ENCODE data around the gene UMODL1. TPM values are rescaled to one million over a fixed set of nuclear protein-coding genes. Genes with fewer than 3 reads are reported as not detected.
A peak's percentile ranks its signal among the peaks of the same experiment; 100 is the strongest.

UMODL1 gene
- total and polyA plus RNA-seq, 3 experiments from 2014 or later: 0.07 TPM; not detected in 2

DNA sequence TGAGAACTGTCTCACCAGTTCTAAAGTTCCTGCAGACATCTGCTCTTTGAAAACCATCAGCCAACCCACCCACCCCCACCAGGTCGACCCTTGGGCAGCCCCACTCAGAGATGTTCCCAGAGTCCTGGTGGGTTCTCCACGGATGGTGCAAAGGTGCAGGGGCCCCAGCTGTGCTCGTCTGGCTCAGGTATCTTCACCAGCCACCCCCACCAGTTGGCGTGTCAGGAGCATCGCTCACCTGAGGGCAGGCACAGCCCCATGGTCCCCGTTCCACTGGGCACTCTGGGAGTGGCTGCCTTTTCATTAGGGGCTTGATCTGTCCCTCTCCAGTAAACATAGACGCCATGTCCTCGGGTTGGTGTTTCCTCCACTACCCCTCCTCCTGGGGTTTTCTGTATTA is 70.5 kb downstream of the UMODL1 start:
- no peak for DNase-seq
- no peaks in the 10 kb centered on the region for H3K9me3 ChIP-seq (ENCODE audit: low read length)
- Mint-ChIP-seq H3K27me3 (peaks cover 11 to 12% of the 10 kb centered on the region in 2 donors), H3K9me3 (no peaks in the 10 kb centered on the region), H3K36me3 (no peaks in the 10 kb centered on the region), H3K4me1 (peaks cover 9 to 11% (median 10%) of the 10 kb centered on the region in 3 donors), H3K4me3 (peak overlapping the region in 1 of 7 donors; percentile 44), H3K27ac (no peak overlapping the region)
- CTCF ChIA-PET: interaction anchor here (2.4 kb wide), 1 partner anchor 117 kb away, joined by 10 read pairs; no protein-coding TSS in a partner anchor
- no peaks in the 10 kb centered on the region for H3K27me3 ChIP-seq (ENCODE audit: insufficient read depth, low read length, poor library complexity, severe bottlenecking)
- POLR2A ChIA-PET: no interaction called here
- H3K27ac ChIP-seq (ENCODE audit: low read depth, low read length): no peak overlapping the region
- no peaks in the 10 kb centered on the region for H3K36me3 ChIP-seq (ENCODE audit: insufficient read depth, low read length)
- no peak overlapping the region for H3K4me3 ChIP-seq (ENCODE audit: low read length)
- H3K4me1 ChIP-seq (ENCODE audit: insufficient read depth, low read length): peaks cover 4% of the 10 kb centered on the region

DNA sequence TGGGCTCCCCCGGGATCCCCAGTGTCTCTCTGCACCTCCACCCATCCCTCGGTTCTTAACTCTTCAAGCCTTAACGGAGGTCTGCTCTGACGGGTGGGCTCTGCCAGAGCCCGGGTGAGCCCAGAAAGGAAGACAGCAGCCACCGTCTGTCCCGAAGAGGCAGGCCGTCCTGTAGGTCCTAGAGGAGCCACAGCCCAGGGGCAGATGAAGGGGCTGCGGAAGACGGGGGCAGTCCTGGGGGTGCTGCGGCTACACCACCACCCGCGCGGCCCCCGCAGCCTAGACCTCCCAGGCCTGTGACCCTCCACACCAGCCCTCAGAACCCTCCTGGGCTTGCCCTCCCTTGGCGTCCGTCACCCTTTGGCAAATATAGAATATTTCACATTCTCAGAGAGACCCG is 71.0 kb downstream of the UMODL1 start:
- Mint-ChIP-seq H3K36me3 (no peaks in the 10 kb centered on the region), H3K9me3 (no peaks in the 10 kb centered on the region), H3K27me3 (peaks cover 11 to 12% of the 10 kb centered on the region in 2 donors), H3K4me1 (peaks cover 9 to 11% (median 10%) of the 10 kb centered on the region in 3 donors), H3K4me3 (peak overlapping the region in 1 of 7 donors; percentile 64), H3K27ac (peak overlapping the region in 5 of 8 donors; percentile 1 to 87 (median 49))
- Histone ChIP-seq H3K9me3 (ENCODE audit: low read length) (no peaks in the 10 kb centered on the region), H3K36me3 (ENCODE audit: insufficient read depth, low read length) (no peaks in the 10 kb centered on the region), H3K27ac (ENCODE audit: low read depth, low read length) (no peak overlapping the region), H3K27me3 (ENCODE audit: insufficient read depth, low read length, poor library complexity, severe bottlenecking) (no peaks in the 10 kb centered on the region), H3K4me1 (ENCODE audit: insufficient read depth, low read length) (peaks cover 4% of the 10 kb centered on the region), H3K4me3 (ENCODE audit: low read length) (no peak overlapping the region)
- ChIA-PET POLR2A (no interaction called here), CTCF (no interaction called here)
- no peak for DNase-seq

DNA sequence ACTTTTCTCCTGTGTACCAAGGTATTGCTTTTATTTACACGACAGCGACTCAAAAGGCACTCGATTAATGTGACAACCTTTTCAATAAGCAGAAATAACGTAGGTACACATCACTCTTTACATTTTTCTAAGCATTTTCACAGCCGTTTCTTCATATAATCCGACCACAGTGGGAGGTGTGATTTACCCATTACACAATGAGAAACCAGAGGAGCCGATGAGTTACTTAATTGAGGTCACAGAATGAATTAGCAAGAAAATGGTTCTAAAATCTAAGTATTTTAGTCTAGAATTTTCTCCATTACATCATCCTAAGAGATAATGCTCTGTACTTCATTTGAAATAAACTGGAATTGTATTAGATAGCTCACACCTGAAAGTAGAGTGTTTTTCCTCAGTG is 71.5 kb downstream of the UMODL1 start:
- Mint-ChIP-seq H3K27me3 (peaks cover 11 to 12% of the 10 kb centered on the region in 2 donors), H3K4me1 (peaks cover 9 to 11% (median 9%) of the 10 kb centered on the region in 3 donors), H3K36me3 (no peaks in the 10 kb centered on the region), H3K9me3 (no peaks in the 10 kb centered on the region), H3K27ac (peak overlapping the region in 5 of 8 donors; percentile 1 to 87 (median 49)), H3K4me3 (peak overlapping the region in 2 of 7 donors; percentile 54 to 64)
- ChIA-PET POLR2A (interaction anchor here (0.7 kb wide), 1 partner anchor 11 kb away, joined by 3 read pairs; no protein-coding TSS in a partner anchor), CTCF (interaction anchor here (7.4 kb wide), 1 partner anchor 119 kb away, joined by 106 read pairs; no protein-coding TSS in a partner anchor)
- peaks cover 4% of the 10 kb centered on the region for H3K4me1 ChIP-seq (ENCODE audit: insufficient read depth, low read length)
- H3K27ac ChIP-seq (ENCODE audit: low read depth, low read length): no peak overlapping the region
- H3K4me3 ChIP-seq (ENCODE audit: low read length): no peak overlapping the region
- no peak for DNase-seq
- no peaks in the 10 kb centered on the region for H3K27me3 ChIP-seq (ENCODE audit: insufficient read depth, low read length, poor library complexity, severe bottlenecking)
- H3K9me3 ChIP-seq (ENCODE audit: low read length): no peaks in the 10 kb centered on the region
- H3K36me3 ChIP-seq (ENCODE audit: insufficient read depth, low read length): no peaks in the 10 kb centered on the region

DNA sequence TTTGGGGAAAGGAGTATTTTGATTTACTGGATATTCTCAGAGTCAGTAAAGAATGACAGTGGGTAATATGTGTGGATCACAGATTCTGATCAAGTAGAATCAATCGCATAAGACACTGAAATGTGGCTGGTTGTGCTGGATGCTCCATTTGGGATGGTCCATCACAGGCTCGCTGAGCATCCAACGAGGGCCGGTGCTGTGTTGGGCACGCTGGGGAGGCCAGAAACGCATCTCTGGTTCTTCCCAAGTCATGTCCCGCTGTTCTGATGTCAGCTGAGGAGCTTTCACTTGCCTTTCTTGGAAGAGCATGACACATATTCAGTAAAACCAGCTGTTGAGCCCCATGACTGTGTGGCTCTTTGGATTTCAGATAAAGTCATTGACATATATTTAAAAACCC is 72.0 kb downstream of the UMODL1 start:
- H3K36me3 Mint-ChIP-seq: no peaks in the 10 kb centered on the region

DNA sequence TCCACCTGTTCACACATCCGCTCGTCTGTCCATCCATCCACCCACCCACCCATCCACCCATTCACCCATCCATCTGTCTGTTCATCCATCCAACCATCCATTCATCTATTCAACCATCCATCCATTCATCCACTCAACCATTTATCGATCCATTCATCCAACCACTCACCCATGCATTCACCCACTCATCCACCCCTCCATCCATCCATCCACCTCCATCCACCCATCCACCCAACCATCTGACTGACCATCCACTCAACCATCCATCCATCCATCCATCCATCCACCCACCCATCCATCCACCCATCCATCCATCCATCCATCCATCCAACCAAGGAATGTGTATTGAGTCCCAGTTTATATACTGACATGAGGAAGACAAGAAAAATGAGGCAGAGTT is 73.1 kb downstream of the UMODL1 start:
- POLR2A ChIA-PET: no interaction called here
- Histone ChIP-seq H3K9me3 (ENCODE audit: low read length) (no peaks in the 10 kb centered on the region), H3K36me3 (ENCODE audit: insufficient read depth, low read length) (no peaks in the 10 kb centered on the region), H3K4me1 (ENCODE audit: insufficient read depth, low read length) (peaks cover 4% of the 10 kb centered on the region), H3K27ac (ENCODE audit: low read depth, low read length) (no peak overlapping the region), H3K27me3 (ENCODE audit: insufficient read depth, low read length, poor library complexity, severe bottlenecking) (no peaks in the 10 kb centered on the region), H3K4me3 (ENCODE audit: low read length) (no peak overlapping the region)
- H3K4me3 Mint-ChIP-seq: no peak overlapping the region
- CTCF ChIA-PET: interaction anchor here (1.3 to 7.4 kb wide), 2 partner anchors 38 to 117 kb away, joined by 3 to 106 read pairs; no protein-coding TSS in a partner anchor
- no peaks in the 10 kb centered on the region for H3K36me3 Mint-ChIP-seq
- no peak overlapping the region for H3K27ac Mint-ChIP-seq
- DNase-seq: no peak
- peaks cover 6 to 11% (median 9%) of the 10 kb centered on the region in 3 donors for H3K4me1 Mint-ChIP-seq
- no peaks in the 10 kb centered on the region for H3K9me3 Mint-ChIP-seq
- H3K27me3 Mint-ChIP-seq: peaks cover 9 to 12% of the 10 kb centered on the region in 2 donors

More for the DNA sequence above, 72.0 kb downstream of the UMODL1 start:
- ChIA-PET CTCF (interaction anchor here (7.4 kb wide), 1 partner anchor 118 kb away, joined by 106 read pairs; no protein-coding TSS in a partner anchor), POLR2A (interaction anchor here (0.7 kb wide), 1 partner anchor 10 kb away, joined by 3 read pairs; no protein-coding TSS in a partner anchor)
- Mint-ChIP-seq H3K9me3 (no peaks in the 10 kb centered on the region), H3K4me3 (no peak overlapping the region), H3K27ac (no peak overlapping the region), H3K27me3 (peaks cover 11 to 12% of the 10 kb centered on the region in 2 donors), H3K4me1 (peaks cover 6 to 11% (median 9%) of the 10 kb centered on the region in 3 donors)
- Histone ChIP-seq H3K36me3 (ENCODE audit: insufficient read depth, low read length) (no peaks in the 10 kb centered on the region), H3K4me1 (ENCODE audit: insufficient read depth, low read length) (peaks cover 4% of the 10 kb centered on the region), H3K9me3 (ENCODE audit: low read length) (no peaks in the 10 kb centered on the region), H3K27me3 (ENCODE audit: insufficient read depth, low read length, poor library complexity, severe bottlenecking) (no peaks in the 10 kb centered on the region), H3K4me3 (ENCODE audit: low read length) (no peak overlapping the region), H3K27ac (ENCODE audit: low read depth, low read length) (no peak overlapping the region)
- no peak for DNase-seq

DNA sequence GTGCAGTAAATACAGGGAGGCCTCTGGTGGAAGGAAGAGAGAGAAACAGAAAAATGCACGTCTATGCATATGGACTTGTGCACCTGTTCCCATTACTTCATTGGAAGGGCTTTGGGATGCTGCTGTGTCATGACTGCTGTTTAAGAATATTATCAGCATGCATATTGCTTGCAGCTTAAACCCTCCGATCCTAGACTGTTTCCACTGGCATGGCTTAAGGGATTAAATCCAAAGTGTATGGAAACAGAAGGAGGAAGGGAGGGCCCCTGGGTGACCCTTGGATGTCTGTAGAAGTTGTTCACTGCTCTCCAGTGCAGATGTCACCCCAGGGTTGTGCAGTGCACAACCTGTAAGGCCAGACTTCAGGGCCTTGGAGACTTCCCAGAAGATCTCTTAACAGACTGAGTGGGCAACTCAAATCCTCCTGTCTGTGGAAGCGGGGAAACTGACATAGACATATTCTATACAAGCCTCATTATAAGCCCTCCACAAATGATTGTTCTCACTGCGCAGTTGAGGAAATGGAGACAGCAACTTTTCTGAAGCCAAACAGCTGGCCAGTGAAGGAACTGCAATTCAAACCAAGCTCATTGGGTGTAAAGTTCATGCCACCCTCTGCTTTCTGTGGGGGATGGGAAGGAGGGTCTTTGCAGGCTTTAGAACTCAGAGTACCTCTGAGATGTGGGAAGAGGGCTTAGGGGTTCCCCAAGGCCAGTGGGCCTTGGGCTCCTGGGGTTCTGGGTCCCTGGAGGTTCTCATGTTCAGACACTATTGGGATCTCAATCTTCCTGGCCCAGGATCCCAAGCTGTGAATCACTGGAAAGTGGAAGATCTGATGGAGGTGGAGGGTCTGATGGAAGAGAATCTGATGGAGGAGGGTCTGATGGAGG is 73.8 kb downstream of the UMODL1 start:
- Histone ChIP-seq H3K4me1 (ENCODE audit: insufficient read depth, low read length) (peaks cover 4% of the 10 kb centered on the region), H3K36me3 (ENCODE audit: insufficient read depth, low read length) (no peaks in the 10 kb centered on the region), H3K4me3 (ENCODE audit: low read length) (no peak overlapping the region), H3K27ac (ENCODE audit: low read depth, low read length) (no peak overlapping the region), H3K9me3 (ENCODE audit: low read length) (no peaks in the 10 kb centered on the region), H3K27me3 (ENCODE audit: insufficient read depth, low read length, poor library complexity, severe bottlenecking) (no peaks in the 10 kb centered on the region)
- DNase-seq: no peak
- H3K4me3 Mint-ChIP-seq: no peak overlapping the region
- POLR2A ChIA-PET: no interaction called here
- CTCF ChIA-PET: interaction anchor here (0.8 to 7.4 kb wide), 18 partner anchors 9 to 305 kb away, joined by 3 to 106 read pairs (median 4); no protein-coding TSS in a partner anchor
- H3K4me1 Mint-ChIP-seq: peaks cover 6 to 11% (median 9%) of the 10 kb centered on the region in 3 donors
- no peaks in the 10 kb centered on the region for H3K36me3 Mint-ChIP-seq
- H3K27me3 Mint-ChIP-seq: peaks cover 9 to 12% of the 10 kb centered on the region in 2 donors
- H3K9me3 Mint-ChIP-seq: no peaks in the 10 kb centered on the region
- peak overlapping the region in 2 of 8 donors; percentile 18 to 72 for H3K27ac Mint-ChIP-seq

DNA sequence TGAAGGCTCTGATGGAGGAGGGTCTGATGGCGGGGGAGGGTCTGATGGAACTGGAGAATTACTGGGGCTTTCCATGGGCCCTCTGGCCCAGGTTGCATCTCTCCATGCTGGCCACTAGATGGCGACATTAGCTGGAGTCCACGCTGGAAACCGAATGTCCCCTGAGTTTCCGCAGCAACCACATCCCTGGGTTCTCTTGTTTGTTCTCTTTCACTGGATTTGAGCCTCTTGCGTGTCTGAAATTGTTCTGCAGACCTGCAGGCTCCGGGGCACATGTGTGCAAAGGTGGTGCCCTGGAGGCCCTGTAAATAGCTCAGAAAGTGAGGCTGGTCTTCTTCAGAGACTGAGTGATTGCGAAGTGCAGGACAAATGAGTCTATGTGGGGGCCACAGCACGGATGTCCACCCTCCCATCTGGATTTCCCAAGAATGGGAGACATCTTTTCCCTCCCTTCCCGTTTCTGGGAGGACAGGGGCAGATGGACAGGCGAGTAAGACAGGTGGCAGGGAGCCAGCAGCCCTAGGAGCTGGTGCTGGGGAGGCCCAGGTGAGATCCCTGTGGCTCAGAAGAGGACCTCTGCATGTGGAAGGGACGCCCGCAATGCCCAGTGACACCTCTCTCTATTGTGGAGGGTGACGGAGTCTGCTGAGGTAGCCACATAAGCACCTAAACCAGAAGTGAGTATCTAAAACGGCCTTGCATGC is 74.6 kb downstream of the UMODL1 start:
- no peak overlapping the region for H3K4me3 Mint-ChIP-seq
- H3K27me3 ChIP-seq (ENCODE audit: insufficient read depth, low read length, poor library complexity, severe bottlenecking): no peaks in the 10 kb centered on the region
- ChIA-PET CTCF (interaction anchor here (0.6 to 7.4 kb wide), 26 partner anchors 9 to 382 kb away, joined by 3 to 106 read pairs (median 3); no protein-coding TSS in a partner anchor), POLR2A (no interaction called here)
- no peaks in the 10 kb centered on the region for H3K9me3 Mint-ChIP-seq
- H3K27me3 Mint-ChIP-seq: peaks cover 6 to 9% of the 10 kb centered on the region in 2 donors
- peaks cover 4% of the 10 kb centered on the region for H3K4me1 ChIP-seq (ENCODE audit: insufficient read depth, low read length)
- peak; percentile 37 to 76 (median 62) for DNase-seq
- peaks cover 6 to 11% (median 9%) of the 10 kb centered on the region in 3 donors for H3K4me1 Mint-ChIP-seq
- H3K36me3 ChIP-seq (ENCODE audit: insufficient read depth, low read length): no peaks in the 10 kb centered on the region
- no peak overlapping the region for H3K4me3 ChIP-seq (ENCODE audit: low read length)
- no peaks in the 10 kb centered on the region for H3K36me3 Mint-ChIP-seq
- peak overlapping the region in 1 of 8 donors; percentile 72 for H3K27ac Mint-ChIP-seq
- no peak overlapping the region for H3K27ac ChIP-seq (ENCODE audit: low read depth, low read length)
- no peaks in the 10 kb centered on the region for H3K9me3 ChIP-seq (ENCODE audit: low read length)
